ENCODE results near the gene ATG13.

The ATG13 gene

GRCh38 chr11:46601129-46601528, 16.2 kb upstream of the ATG13 start:
- DNase-seq: no peak
- no peaks in the 10 kb centered on the region for H3K36me3 ChIP-seq
- no peaks in the 10 kb centered on the region for H3K4me1 ChIP-seq
- no peaks in the 10 kb centered on the region for H3K9me3 ChIP-seq
- TF ChIP-seq CTCF (IDR thresholded peaks at IDR 0.05; ENCODE audit: low read depth, low read length): no peak
- no peak overlapping the region for H3K4me3 ChIP-seq (ENCODE audit: low read depth, low read length)
- no peaks in the 10 kb centered on the region for H3K27me3 ChIP-seq

DNA sequence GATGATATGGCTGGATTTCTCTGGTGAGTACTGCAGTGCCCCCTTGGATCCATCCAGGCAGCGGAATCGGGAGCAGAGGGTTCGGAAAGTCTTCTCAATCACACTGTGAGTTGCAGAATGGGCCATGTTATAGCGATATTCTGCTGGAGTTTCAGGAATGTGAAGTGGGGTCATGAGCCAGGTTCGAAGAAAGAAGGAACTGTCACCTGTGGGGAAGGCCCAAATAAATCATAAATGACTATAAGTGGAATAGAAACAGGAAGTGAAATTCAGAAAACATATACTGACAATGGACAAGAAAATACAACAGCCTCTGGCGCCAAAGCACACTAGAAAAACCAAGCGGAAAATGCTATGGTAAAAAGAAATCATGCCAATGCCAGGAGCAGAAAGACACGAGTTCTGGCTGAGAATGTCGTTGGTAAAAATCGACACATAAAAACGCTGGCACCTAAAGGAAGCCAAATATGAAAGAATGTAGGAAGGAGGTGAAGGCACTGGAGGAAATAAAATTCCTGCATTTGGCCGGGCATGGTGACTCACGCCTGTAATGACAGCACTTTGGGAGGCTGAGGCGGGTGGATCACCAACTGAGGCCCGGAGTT, 13.5 kb upstream of the ATG13 start:
- TF ChIP-seq CTCF (IDR thresholded peaks at IDR 0.05; ENCODE audit: low read depth, low read length): no peak
- DNase-seq: no peak
- Histone ChIP-seq H3K4me3 (ENCODE audit: low read depth, low read length) (no peak overlapping the region), H3K36me3 (no peaks in the 10 kb centered on the region), H3K9me3 (no peaks in the 10 kb centered on the region), H3K27me3 (no peaks in the 10 kb centered on the region), H3K4me1 (no peaks in the 10 kb centered on the region)

DNA sequence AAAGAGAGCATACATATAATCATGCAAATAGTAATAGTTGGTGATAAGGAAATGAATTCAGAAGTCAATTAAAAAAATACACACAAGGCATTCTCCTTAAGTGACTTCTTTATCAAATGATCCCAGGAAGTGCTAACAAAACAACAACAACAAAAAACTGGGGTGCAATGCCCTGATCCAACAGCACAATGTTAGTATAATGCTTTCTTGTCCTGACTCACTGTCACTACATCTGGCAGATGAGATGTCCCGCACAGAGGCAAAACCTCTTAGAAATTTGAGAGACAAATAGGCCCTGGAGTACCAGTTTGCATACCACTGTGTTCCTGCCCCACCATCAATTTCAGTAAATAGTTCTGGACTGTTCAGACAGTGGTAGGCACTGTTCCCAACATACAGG, 12.6 kb upstream of the ATG13 start:
- Histone ChIP-seq H3K9me3 (no peaks in the 10 kb centered on the region), H3K4me1 (no peaks in the 10 kb centered on the region), H3K4me3 (ENCODE audit: low read depth, low read length) (no peak overlapping the region), H3K36me3 (no peaks in the 10 kb centered on the region), H3K27me3 (no peaks in the 10 kb centered on the region)
- TF ChIP-seq CTCF (IDR thresholded peaks at IDR 0.05; ENCODE audit: low read depth, low read length): no peak
- DNase-seq: no peak

DNA sequence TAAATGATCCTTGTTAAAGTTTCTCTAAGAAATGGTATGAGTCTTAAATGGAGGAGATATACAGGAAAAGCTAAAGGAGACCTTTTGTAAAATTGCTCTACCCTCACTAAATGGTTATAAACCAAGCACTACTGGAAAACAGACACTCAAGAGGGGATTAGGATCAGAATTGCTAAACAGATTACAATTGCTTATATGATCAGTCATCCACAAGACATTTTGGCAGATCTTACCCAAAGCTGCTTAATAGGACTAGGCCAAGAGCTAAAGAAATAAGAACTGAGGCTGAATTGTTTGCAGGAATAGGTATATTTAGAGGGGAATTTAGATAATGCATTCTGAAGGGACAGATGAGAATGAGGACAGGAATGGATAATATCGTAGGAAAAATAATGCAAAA, 9.8 kb upstream of the ATG13 start:
- DNase-seq: no peak
- no peaks in the 10 kb centered on the region for H3K36me3 ChIP-seq
- H3K27me3 ChIP-seq: no peaks in the 10 kb centered on the region
- H3K4me1 ChIP-seq: no peaks in the 10 kb centered on the region
- no peaks in the 10 kb centered on the region for H3K9me3 ChIP-seq
- no peak overlapping the region for H3K4me3 ChIP-seq (ENCODE audit: low read depth, low read length)
- TF ChIP-seq CTCF (IDR thresholded peaks at IDR 0.05; ENCODE audit: low read depth, low read length): no peak

GRCh38 chr11:46609386-46609785, 8.0 kb upstream of the ATG13 start:
- no peak for TF ChIP-seq CTCF (IDR thresholded peaks at IDR 0.05; ENCODE audit: low read depth, low read length)

GRCh38 chr11:46611526-46612304, 5.6 kb upstream of the ATG13 start:
- Histone ChIP-seq H3K36me3 (no peaks in the 10 kb centered on the region), H3K27me3 (no peaks in the 10 kb centered on the region), H3K4me1 (no peaks in the 10 kb centered on the region), H3K4me3 (ENCODE audit: low read depth, low read length) (no peak overlapping the region), H3K9me3 (no peaks in the 10 kb centered on the region)
- no peak for DNase-seq
- TF ChIP-seq CTCF (IDR thresholded peaks at IDR 0.05; ENCODE audit: low read depth, low read length): no peak

More at GRCh38 chr11:46609386-46609785, 8.0 kb upstream of the ATG13 start:
- H3K4me3 ChIP-seq (ENCODE audit: low read depth, low read length): no peak overlapping the region
- no peaks in the 10 kb centered on the region for H3K27me3 ChIP-seq
- no peaks in the 10 kb centered on the region for H3K36me3 ChIP-seq
- H3K9me3 ChIP-seq: no peaks in the 10 kb centered on the region
- H3K4me1 ChIP-seq: no peaks in the 10 kb centered on the region
- DNase-seq: no peak
